Measurements from ENCODE around the gene SMCO4. TPM values are rescaled to one million over a fixed set of nuclear protein-coding genes. Genes with fewer than 3 reads are reported as not detected.

Gene SMCO4
- total RNA-seq, 4 donors from 2014 or later: 6.7 to 71.1 (median 13.5) TPM

GRCh38 chr11:93541884-93542810 is 1.0 kb downstream of the SMCO4 start:
- TF ChIP-seq CTCF (IDR thresholded peaks at IDR 0.05; ENCODE audit: low read depth): no peak

- no peak for TF ChIP-seq CTCF (IDR thresholded peaks at IDR 0.05; ENCODE audit: low read depth)
These were observed 2.2 kb downstream of the SMCO4 start for GRCh38 chr11:93540896-93541553.

- TF ChIP-seq CTCF (IDR thresholded peaks at IDR 0.05; ENCODE audit: low read depth): no peak
These were observed 2.9 kb downstream of the SMCO4 start for GRCh38 chr11:93540337-93540736.

GRCh38 chr11:93537767-93538261 is 5.4 kb downstream of the SMCO4 start:
- TF ChIP-seq CTCF (IDR thresholded peaks at IDR 0.05; ENCODE audit: low read depth): no peak

GRCh38 chr11:93537049-93537448 is 6.1 kb downstream of the SMCO4 start:
- no peak for TF ChIP-seq CTCF (IDR thresholded peaks at IDR 0.05; ENCODE audit: low read depth)

- TF ChIP-seq CTCF (IDR thresholded peaks at IDR 0.05; ENCODE audit: low read depth): no peak
These were observed 6.9 kb downstream of the SMCO4 start for GRCh38 chr11:93536101-93536861.

Data from subcutaneous adipose tissue (tissue), 4 donors.